DOHH2 (cell line): Measurements from ENCODE around the gene NBAS.

Experiments
- EZH2phosphoT487 ChIP-seq: fragments of 200-600 bp; sonication (generic); IDR thresholded peaks from 2 replicates; pipeline ENCODE4 v1.6.1; 2017; ENCODE audit warnings: borderline replicate concordance, mild to moderate bottlenecking, antibody characterized with exemption, low read length, moderate library complexity, mixed read lengths
- TF ChIP-seq, protein P1 (sequence below): fragments of 200-600 bp; sonication (generic); IDR thresholded peaks from one replicate; pipeline ENCODE4 v1.5.1; 2014; ENCODE audit warnings: antibody characterized with exemption, mild to moderate bottlenecking, low read depth, low read length; ENCODE audit not compliant: poor library complexity, severe bottlenecking

DNA sequence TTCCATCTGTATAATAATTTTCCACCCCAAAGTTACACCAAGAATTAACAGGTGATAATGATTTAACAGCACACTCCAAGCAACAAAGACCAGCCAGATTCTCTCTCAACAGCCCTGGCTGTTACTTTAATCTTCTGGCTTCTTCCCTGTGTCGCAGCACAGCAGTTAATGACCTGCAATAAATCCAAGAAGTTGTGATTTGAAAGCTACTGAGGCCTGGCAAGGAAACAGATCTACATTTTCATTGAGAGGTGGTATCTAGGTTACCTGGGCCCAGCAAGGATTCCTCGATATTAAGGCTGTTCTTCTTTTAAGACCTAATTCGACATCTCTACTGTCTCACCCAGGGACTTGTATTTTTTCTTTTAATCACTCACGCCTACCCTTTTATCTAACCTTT lies 433.8 kb downstream of the NBAS start:
- TF ChIP-seq, protein P1, sequence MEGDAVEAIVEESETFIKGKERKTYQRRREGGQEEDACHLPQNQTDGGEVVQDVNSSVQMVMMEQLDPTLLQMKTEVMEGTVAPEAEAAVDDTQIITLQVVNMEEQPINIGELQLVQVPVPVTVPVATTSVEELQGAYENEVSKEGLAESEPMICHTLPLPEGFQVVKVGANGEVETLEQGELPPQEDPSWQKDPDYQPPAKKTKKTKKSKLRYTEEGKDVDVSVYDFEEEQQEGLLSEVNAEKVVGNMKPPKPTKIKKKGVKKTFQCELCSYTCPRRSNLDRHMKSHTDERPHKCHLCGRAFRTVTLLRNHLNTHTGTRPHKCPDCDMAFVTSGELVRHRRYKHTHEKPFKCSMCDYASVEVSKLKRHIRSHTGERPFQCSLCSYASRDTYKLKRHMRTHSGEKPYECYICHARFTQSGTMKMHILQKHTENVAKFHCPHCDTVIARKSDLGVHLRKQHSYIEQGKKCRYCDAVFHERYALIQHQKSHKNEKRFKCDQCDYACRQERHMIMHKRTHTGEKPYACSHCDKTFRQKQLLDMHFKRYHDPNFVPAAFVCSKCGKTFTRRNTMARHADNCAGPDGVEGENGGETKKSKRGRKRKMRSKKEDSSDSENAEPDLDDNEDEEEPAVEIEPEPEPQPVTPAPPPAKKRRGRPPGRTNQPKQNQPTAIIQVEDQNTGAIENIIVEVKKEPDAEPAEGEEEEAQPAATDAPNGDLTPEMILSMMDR: no peak
- no peak for TF ChIP-seq EZH2phosphoT487
